ENCODE results near the gene CPZ.

DNA sequence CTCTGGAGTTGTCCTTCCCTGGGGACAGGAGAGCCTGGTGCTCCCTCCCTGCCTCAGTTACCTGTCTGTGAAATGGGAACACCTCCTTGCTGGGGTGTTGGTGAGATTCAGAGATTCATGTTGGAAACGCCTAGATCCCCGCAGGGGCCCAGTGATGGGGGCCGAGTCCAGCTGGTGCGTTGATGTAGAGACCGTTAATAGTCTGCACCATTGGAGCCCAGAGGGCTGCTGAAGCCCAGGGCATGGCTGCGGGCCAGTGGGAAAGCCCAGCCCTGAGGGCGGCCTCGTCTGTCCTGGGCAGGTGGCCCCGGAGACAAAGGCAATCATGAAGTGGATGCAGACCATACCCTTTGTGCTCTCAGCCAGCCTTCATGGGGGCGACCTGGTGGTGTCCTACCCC lies 14.4 kb downstream of the CPZ start:
- TF ChIP-seq POLR2AphosphoS5 (IDR thresholded peaks at IDR 0.05; ENCODE audit: low read depth, low read length) (no peak), SIN3A (IDR thresholded peaks at IDR 0.05; ENCODE audit: borderline replicate concordance, insufficient read depth, low read length) (no peak), TAF1 (IDR thresholded peaks at IDR 0.05; ENCODE audit: borderline replicate concordance, insufficient read depth, low read length) (no peak)

Measured in PFSK-1 (cell line).